C4-2B (cell line): ENCODE data around the gene CACNA1G.

Source experiments
- ZFX ChIP-seq: fragments of 450-650 bp; IDR thresholded peaks from 2 replicates; pipeline ENCODE4 v1.6.1; 2017
- TF ChIP-seq, protein P1 (sequence below): fragments of 450-650 bp; conservative IDR thresholded peaks from 2 replicates; pipeline ENCODE4 v1.5.1; 2017; ENCODE audit warnings: mild to moderate bottlenecking

DNA sequence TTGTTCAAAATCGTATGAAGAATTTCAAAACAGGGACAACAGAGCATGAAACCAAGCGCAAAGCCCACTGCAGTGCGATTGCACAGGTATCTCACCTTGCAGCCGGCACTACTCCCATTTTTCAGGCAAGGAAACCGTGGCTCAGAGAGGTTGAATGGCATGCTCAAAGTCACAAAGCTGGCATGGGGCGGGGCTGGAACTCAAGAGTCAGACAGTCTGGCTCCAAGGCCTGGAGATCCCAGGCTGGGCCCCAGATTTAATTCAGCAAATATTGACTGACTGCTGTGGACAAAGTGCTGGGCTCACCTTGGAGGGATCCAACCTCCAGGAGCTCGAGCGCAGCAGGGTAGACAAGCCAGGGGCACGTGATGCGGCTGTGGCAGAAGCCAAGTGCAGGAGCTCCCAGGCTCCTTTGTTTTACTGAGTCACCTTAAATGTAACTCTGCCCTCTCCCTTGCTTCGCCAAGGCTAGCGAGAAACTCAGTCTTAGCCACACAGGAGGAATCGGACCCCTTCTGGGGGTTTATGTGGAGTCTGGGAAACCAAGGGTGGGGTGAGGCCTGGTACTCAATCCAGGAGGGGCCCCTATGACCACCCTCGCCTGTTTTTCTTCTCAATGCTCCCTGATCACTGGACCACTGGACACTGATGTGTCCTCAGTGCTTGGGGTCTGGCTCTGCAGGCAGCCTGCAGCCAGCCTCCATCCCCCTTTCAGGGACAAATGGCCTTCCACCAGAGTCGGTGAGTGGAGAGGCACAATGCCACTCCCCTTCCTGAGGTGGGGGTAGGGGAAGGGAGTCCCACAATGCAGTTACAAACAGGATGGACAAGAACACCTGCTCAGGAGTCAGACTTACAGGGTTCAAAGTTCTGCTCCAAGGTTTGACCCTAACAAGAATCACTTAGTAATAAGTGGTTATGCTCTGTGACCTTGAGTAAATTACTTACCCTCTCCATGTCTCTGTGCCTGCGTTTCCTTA is 17.4 kb upstream of the CACNA1G start:
- TF ChIP-seq, protein P1, sequence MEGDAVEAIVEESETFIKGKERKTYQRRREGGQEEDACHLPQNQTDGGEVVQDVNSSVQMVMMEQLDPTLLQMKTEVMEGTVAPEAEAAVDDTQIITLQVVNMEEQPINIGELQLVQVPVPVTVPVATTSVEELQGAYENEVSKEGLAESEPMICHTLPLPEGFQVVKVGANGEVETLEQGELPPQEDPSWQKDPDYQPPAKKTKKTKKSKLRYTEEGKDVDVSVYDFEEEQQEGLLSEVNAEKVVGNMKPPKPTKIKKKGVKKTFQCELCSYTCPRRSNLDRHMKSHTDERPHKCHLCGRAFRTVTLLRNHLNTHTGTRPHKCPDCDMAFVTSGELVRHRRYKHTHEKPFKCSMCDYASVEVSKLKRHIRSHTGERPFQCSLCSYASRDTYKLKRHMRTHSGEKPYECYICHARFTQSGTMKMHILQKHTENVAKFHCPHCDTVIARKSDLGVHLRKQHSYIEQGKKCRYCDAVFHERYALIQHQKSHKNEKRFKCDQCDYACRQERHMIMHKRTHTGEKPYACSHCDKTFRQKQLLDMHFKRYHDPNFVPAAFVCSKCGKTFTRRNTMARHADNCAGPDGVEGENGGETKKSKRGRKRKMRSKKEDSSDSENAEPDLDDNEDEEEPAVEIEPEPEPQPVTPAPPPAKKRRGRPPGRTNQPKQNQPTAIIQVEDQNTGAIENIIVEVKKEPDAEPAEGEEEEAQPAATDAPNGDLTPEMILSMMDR: no peak
- TF ChIP-seq ZFX: no peak
